ENCODE measurements around the gene GNAS.
A peak's percentile ranks its signal among the peaks of the same experiment; 100 is the strongest.

Gene GNAS

DNA sequence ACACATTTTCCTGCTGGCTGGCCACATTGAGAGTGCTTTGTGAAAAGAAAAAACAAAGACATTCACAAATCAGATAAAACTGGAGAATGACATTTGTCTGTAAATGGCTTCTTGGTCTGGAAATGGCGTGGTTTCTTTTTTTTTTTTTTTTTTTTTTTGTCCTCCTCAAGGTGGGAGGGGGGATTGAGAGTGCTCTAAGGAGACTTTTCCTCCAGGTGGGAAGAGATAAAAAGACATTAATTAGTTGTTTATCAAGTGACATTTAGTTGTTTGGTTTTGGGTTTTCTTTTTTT is 40.4 kb downstream of the GNAS start:
- POLR2A ChIA-PET, result no interaction called here
- CTCF ChIA-PET, result no interaction called here
- DNase-seq (ENCODE audit: extremely low spot score), result no peak
- TF ChIP-seq ZNF384 (IDR thresholded peaks at IDR 0.05), result peak; percentile 91
- TF ChIP-seq ELF4 (IDR thresholded peaks at IDR 0.05), result no peak
- no peak for TF ChIP-seq L3MBTL2 (conservative IDR thresholded peaks at IDR 0.05)

GRCh38 chr20:58893355-58894120 is 41.0 kb downstream of the GNAS start:
- POLR2A ChIA-PET, result no interaction called here
- CTCF ChIA-PET, result no interaction called here

GRCh38 chr20:58894652-58895447 is 42.3 kb downstream of the GNAS start:
- TF ChIP-seq FOXM1 (IDR thresholded peaks at IDR 0.05; ENCODE audit: borderline replicate concordance) (no peak), LEF1 (IDR thresholded peaks at IDR 0.05; ENCODE audit: borderline replicate concordance) (no peak), SUZ12 (IDR thresholded peaks at IDR 0.05) (no peak), ELF4 (IDR thresholded peaks at IDR 0.05) (no peak), L3MBTL2 (conservative IDR thresholded peaks at IDR 0.05) (no peak), HDGF (IDR thresholded peaks at IDR 0.05; ENCODE audit: borderline replicate concordance) (no peak), TARDBP (IDR thresholded peaks at IDR 0.05) (no peak)
- TF ChIP-seq, protein P1, sequence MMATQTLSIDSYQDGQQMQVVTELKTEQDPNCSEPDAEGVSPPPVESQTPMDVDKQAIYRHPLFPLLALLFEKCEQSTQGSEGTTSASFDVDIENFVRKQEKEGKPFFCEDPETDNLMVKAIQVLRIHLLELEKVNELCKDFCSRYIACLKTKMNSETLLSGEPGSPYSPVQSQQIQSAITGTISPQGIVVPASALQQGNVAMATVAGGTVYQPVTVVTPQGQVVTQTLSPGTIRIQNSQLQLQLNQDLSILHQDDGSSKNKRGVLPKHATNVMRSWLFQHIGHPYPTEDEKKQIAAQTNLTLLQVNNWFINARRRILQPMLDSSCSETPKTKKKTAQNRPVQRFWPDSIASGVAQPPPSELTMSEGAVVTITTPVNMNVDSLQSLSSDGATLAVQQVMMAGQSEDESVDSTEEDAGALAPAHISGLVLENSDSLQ (IDR thresholded peaks at IDR 0.05), result no peak
- no peak for DNase-seq (ENCODE audit: extremely low spot score)
- CTCF ChIA-PET, result no interaction called here
- POLR2A ChIA-PET, result no interaction called here

More at GRCh38 chr20:58893355-58894120, 41.0 kb downstream of the GNAS start:
- DNase-seq (ENCODE audit: extremely low spot score), result no peak
- no peak for TF ChIP-seq BHLHE40 (IDR thresholded peaks at IDR 0.05; ENCODE audit: borderline replicate concordance)
- no peak for TF ChIP-seq SP1 (IDR thresholded peaks at IDR 0.05)
- no peak for TF ChIP-seq SUZ12 (IDR thresholded peaks at IDR 0.05)
- no peak for TF ChIP-seq HDGF (IDR thresholded peaks at IDR 0.05; ENCODE audit: borderline replicate concordance)
- TF ChIP-seq, protein P1 (IDR thresholded peaks at IDR 0.05), result no peak
- no peak for TF ChIP-seq NFRKB (IDR thresholded peaks at IDR 0.05)
- no peak for TF ChIP-seq FOXK2 (IDR thresholded peaks at IDR 0.05)
- no peak for TF ChIP-seq FOXM1 (IDR thresholded peaks at IDR 0.05; ENCODE audit: borderline replicate concordance)
- no peak for TF ChIP-seq ZNF384 (IDR thresholded peaks at IDR 0.05)

DNA sequence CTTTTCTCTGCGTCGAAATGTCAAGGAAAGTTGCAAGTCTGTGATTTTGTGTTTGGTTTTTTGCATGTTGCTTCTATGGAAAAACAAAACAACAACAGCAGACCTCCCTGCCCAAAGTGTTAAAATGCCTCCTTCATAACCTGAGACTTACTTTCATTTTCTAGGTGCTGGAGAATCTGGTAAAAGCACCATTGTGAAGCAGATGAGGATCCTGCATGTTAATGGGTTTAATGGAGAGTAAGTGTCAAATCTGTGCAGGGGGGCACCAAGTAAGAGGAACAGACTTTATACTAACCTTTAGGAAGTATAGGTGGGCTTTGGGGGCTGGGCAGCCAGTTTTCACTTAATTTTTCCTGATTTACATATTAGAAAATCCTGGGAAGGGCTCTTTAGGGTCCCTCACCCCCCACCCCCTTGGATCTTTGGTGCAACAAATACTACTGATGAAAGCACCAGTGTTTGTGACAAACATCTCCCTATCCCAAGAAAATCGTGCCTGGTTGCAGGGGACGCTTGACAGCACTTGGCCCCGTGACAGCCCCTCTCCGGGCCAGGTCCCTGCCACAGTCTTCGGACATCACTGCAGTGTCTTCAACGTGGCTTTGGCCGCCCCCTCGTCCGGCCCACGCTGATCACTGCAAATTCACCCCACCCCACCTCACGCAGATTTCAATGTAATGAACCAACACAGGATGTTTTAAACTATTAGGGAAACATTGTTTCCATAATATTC is 43.1 kb downstream of the GNAS start:
- DNase-seq (ENCODE audit: extremely low spot score), result no peak
- TF ChIP-seq CTBP1 (IDR thresholded peaks at IDR 0.05; ENCODE audit: borderline replicate concordance), result no peak
- no peak for TF ChIP-seq TARDBP (IDR thresholded peaks at IDR 0.05)
- TF ChIP-seq ARNT (IDR thresholded peaks at IDR 0.05), result no peak
- TF ChIP-seq LEF1 (IDR thresholded peaks at IDR 0.05; ENCODE audit: borderline replicate concordance), result no peak
- no peak for TF ChIP-seq NFRKB (IDR thresholded peaks at IDR 0.05)
- no peak for TF ChIP-seq ELF4 (IDR thresholded peaks at IDR 0.05)
- TF ChIP-seq HDGF (IDR thresholded peaks at IDR 0.05; ENCODE audit: borderline replicate concordance), result no peak
- TF ChIP-seq FOXA1 (IDR thresholded peaks at IDR 0.05), result no peak
- no peak for TF ChIP-seq SP1 (IDR thresholded peaks at IDR 0.05)
- no peak for TF ChIP-seq SUZ12 (IDR thresholded peaks at IDR 0.05)
- TF ChIP-seq L3MBTL2 (conservative IDR thresholded peaks at IDR 0.05), result no peak
- TF ChIP-seq FOXK2 (IDR thresholded peaks at IDR 0.05), result no peak
- TF ChIP-seq ZNF384 (IDR thresholded peaks at IDR 0.05), result no peak
- TF ChIP-seq, protein P1 (IDR thresholded peaks at IDR 0.05), result no peak
- ChIA-PET POLR2A (no interaction called here), CTCF (no interaction called here)

DNA sequence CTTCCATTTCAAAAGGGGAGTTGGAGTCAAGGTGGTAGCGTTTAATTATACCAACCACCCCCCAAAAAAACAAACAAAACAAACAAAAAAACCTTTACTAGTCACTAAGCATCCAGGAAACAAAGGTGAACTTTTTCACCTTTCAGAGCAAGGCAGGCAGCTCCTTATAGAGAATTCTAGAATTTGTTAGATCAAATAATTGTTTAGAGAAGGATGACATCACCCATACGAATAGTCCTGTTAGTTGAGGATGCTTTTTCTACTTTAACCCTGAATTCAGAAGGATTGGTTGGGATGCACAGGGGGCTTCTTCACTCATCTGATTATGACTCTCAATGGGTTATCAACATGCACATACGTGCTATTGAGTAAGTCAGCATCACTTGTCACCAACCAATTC is 44.3 kb downstream of the GNAS start:
- ChIA-PET POLR2A (no interaction called here), CTCF (interaction anchor here (0.5 kb wide), 1 partner anchor 82 kb away, joined by 4 read pairs; no protein-coding TSS in a partner anchor)
- DNase-seq (ENCODE audit: extremely low spot score), result no peak
- no peak for TF ChIP-seq TARDBP (IDR thresholded peaks at IDR 0.05)
- no peak for TF ChIP-seq NFRKB (IDR thresholded peaks at IDR 0.05)
- TF ChIP-seq ARNT (IDR thresholded peaks at IDR 0.05), result no peak
- TF ChIP-seq HDGF (IDR thresholded peaks at IDR 0.05; ENCODE audit: borderline replicate concordance), result no peak
- TF ChIP-seq, protein P1 (IDR thresholded peaks at IDR 0.05), result no peak
- no peak for TF ChIP-seq ZNF384 (IDR thresholded peaks at IDR 0.05)
- no peak for TF ChIP-seq L3MBTL2 (conservative IDR thresholded peaks at IDR 0.05)
- TF ChIP-seq FOXA1 (IDR thresholded peaks at IDR 0.05), result no peak
- no peak for TF ChIP-seq BHLHE40 (IDR thresholded peaks at IDR 0.05; ENCODE audit: borderline replicate concordance)
- TF ChIP-seq FOXK2 (IDR thresholded peaks at IDR 0.05), result no peak
- TF ChIP-seq CTBP1 (IDR thresholded peaks at IDR 0.05; ENCODE audit: borderline replicate concordance), result no peak
- TF ChIP-seq LEF1 (IDR thresholded peaks at IDR 0.05; ENCODE audit: borderline replicate concordance), result no peak
- no peak for TF ChIP-seq ELF4 (IDR thresholded peaks at IDR 0.05)
- no peak for TF ChIP-seq SP1 (IDR thresholded peaks at IDR 0.05)
- TF ChIP-seq SUZ12 (IDR thresholded peaks at IDR 0.05), result no peak
- TF ChIP-seq FOXM1 (IDR thresholded peaks at IDR 0.05; ENCODE audit: borderline replicate concordance), result no peak
